ENCODE measurements around the gene TXNRD2. TPM values are rescaled to one million over a fixed set of nuclear protein-coding genes. Genes with fewer than 3 reads are reported as not detected.

TXNRD2 gene
- total RNA-seq, 1 experiment from 2014 or later = 29.5 TPM

- H3K4me3 ChIP-seq (ENCODE audit: low read depth in 2 of 2, low read length in 2 of 2) = no peak overlapping the region
- H3K27ac ChIP-seq (ENCODE audit: low read length) = no peak overlapping the region
- no peaks in the 10 kb centered on the region for H3K36me3 ChIP-seq (ENCODE audit: control insufficient read depth, insufficient read depth, low read length)
- H3K9me3 ChIP-seq (ENCODE audit: control insufficient read depth, insufficient read depth, low read depth, low read length) = no peaks in the 10 kb centered on the region
- TF ChIP-seq SIN3A (IDR thresholded peaks at IDR 0.05; ENCODE audit: borderline replicate concordance, insufficient read depth, low read depth, low read length) (no peak), REST (IDR thresholded peaks at IDR 0.05; ENCODE audit: insufficient read depth in 1 of 2, low read depth in 2 of 2, low read length in 1 of 2) (no peak), POLR2AphosphoS5 (IDR thresholded peaks at IDR 0.05; ENCODE audit: low read depth, low read length) (no peak), CTCF (IDR thresholded peaks at IDR 0.05) (no peak), TCF7L2 (IDR thresholded peaks at IDR 0.05; ENCODE audit: low read depth, low read length) (no peak)
- CTCF ChIA-PET = no interaction called here
- H3K4me1 ChIP-seq (ENCODE audit: control insufficient read depth, insufficient read depth, low read length) = peaks cover 11% of the 10 kb centered on the region
- in situ Hi-C loops (cut with HindIII; ENCODE audit: low pct_unique_long_range_greater_than_20kb, low sequenced_read_pairs) = no loop called here
- ATAC-seq (no peak), DNase-seq (ENCODE audit: low read depth, low spot score) (no peak)
- POLR2A ChIA-PET = no interaction called here
- H3K27me3 ChIP-seq (ENCODE audit: control insufficient read depth, insufficient read depth, low read length) = no peaks in the 10 kb centered on the region
- no TSS peak for BruUV-seq (replicated peaks)
- intact Hi-C loops (cut with micrococcal nuclease; ENCODE audit: unreplicated experiment) = no loop called here
Measured at GRCh38 chr22:19976671-19977070, 35.1 kb upstream of the TXNRD2 start.

- peaks cover 11% of the 10 kb centered on the region for H3K4me1 ChIP-seq (ENCODE audit: control insufficient read depth, insufficient read depth, low read length)
- in situ Hi-C loops (cut with HindIII; ENCODE audit: low pct_unique_long_range_greater_than_20kb, low sequenced_read_pairs) (no loop called here), intact Hi-C loops (cut with micrococcal nuclease; ENCODE audit: unreplicated experiment) (no loop called here)
- no peaks in the 10 kb centered on the region for H3K36me3 ChIP-seq (ENCODE audit: control insufficient read depth, insufficient read depth, low read length)
- ATAC-seq (no peak), DNase-seq (ENCODE audit: low read depth, low spot score) (no peak)
- TF ChIP-seq POLR2AphosphoS5 (IDR thresholded peaks at IDR 0.05; ENCODE audit: low read depth, low read length) = no peak
- TF ChIP-seq CTCF (IDR thresholded peaks at IDR 0.05) = no peak
- no peak for TF ChIP-seq SIN3A (IDR thresholded peaks at IDR 0.05; ENCODE audit: borderline replicate concordance, insufficient read depth, low read depth, low read length)
- TF ChIP-seq REST (IDR thresholded peaks at IDR 0.05; ENCODE audit: insufficient read depth in 1 of 2, low read depth in 2 of 2, low read length in 1 of 2) = no peak
- TF ChIP-seq TCF7L2 (IDR thresholded peaks at IDR 0.05; ENCODE audit: low read depth, low read length) = no peak
- H3K27me3 ChIP-seq (ENCODE audit: control insufficient read depth, insufficient read depth, low read length) = no peaks in the 10 kb centered on the region
- BruUV-seq (replicated peaks) = no TSS peak
- no peaks in the 10 kb centered on the region for H3K9me3 ChIP-seq (ENCODE audit: control insufficient read depth, insufficient read depth, low read depth, low read length)
- CTCF ChIA-PET = no interaction called here
- H3K4me3 ChIP-seq (ENCODE audit: low read depth in 2 of 2, low read length in 2 of 2) = no peak overlapping the region
- POLR2A ChIA-PET = no interaction called here
- H3K27ac ChIP-seq (ENCODE audit: low read length) = no peak overlapping the region
Measured at GRCh38 chr22:19975707-19976035, 34.1 kb upstream of the TXNRD2 start.

All from Panc1 (cell line).